ENCODE results near the gene IFITM5.
"Not testable (repeated sequence)": the region's sequence is repeated elsewhere in the genome, so short reads cannot be mapped to it uniquely, and the experiment has no call there.

IFITM5 gene

DNA sequence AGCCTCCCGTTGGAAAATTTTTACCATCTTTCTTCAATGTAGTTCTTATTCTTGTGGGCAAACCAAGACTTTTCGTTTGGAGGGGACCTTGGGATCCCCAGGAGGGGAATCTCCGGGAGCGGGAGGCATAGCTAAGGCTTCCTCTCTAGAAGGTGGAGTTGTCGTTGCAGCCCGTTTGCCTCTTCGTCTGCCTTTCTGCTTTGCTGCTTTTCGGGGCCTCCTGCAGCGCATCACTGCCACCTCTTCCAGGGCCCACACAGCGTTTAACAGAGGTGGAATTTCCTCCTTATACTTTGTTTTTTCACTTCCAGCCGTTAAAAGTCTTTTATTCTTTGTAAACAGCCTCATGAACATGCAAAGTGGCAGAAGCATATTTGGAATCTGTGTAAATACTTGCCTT, 24.8 kb upstream of the IFITM5 start:
- no peak for DNase-seq (ENCODE audit: extremely low read depth, insufficient read length)
- H3K4me3 ChIP-seq (replicated peaks; ENCODE audit: low read depth, low read length), result no peak overlapping the region
- H3K36me3 ChIP-seq (ENCODE audit: control insufficient read depth, insufficient read depth, low read length), result no peaks in the 10 kb centered on the region
- TF ChIP-seq, protein P1, sequence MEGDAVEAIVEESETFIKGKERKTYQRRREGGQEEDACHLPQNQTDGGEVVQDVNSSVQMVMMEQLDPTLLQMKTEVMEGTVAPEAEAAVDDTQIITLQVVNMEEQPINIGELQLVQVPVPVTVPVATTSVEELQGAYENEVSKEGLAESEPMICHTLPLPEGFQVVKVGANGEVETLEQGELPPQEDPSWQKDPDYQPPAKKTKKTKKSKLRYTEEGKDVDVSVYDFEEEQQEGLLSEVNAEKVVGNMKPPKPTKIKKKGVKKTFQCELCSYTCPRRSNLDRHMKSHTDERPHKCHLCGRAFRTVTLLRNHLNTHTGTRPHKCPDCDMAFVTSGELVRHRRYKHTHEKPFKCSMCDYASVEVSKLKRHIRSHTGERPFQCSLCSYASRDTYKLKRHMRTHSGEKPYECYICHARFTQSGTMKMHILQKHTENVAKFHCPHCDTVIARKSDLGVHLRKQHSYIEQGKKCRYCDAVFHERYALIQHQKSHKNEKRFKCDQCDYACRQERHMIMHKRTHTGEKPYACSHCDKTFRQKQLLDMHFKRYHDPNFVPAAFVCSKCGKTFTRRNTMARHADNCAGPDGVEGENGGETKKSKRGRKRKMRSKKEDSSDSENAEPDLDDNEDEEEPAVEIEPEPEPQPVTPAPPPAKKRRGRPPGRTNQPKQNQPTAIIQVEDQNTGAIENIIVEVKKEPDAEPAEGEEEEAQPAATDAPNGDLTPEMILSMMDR (IDR thresholded peaks at IDR 0.05; ENCODE audit: insufficient read depth, low read length, poor library complexity, severe bottlenecking), result no peak
- no peaks in the 10 kb centered on the region for H3K27me3 ChIP-seq (replicated peaks; ENCODE audit: control insufficient read depth, insufficient read depth, low read length)

DNA sequence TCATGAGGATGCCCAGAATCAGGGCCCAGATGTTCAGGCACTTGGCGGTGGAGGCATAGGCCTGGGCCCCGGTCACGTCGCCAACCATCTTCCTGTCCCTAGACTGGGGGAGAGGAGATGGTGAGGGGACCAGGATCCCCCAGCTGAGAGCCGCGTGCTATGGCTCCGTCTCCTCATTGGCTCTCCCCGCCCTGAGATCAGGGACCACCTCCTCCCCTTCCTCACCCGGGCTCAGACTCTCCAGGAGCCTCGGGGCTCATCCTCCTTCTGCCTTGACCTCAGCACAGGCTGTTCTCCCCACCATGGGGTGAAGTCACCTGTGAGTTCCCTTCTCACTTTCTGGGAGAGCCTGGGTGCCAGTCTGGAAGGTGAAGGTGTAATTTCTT, 20.6 kb upstream of the IFITM5 start:
- not testable (repeated sequence) for DNase-seq (ENCODE audit: extremely low read depth, insufficient read length)

DNA sequence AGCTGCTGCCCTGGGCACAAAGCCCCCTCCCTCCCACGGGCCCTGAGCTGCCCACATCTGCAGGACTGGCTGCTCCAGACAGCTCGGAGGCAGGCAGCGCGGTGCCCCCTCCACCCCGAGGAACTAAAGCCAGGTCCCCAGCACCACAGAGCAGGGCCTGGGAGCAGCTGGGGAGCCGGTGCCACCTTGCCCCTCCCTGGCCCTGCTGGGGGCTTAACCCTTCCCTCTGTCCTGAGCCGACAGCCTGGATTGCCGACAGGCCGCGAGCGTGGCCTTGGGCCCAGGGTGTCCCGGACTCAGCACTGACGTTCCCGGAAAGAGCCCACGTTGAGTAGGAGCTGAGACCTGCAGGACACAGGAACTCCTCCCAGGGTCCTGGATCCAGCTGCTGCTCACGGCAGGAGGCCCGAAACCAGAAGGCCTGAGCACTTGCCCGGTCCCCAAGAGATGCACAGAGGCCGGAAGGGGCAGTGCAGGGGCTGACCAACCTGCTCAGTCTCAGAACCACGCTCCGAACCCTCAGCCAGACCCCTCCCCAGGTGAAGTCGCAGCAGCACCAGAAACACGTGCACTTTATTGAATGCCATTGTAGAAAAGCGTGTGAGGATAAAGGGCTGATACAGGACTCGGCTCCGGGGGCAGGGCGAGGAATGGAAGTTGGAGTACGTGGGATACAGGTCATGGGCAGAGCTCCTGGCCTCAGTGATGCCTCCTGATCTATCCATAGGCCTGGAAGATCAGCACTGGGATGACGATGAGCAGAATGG, 20.0 kb upstream of the IFITM5 start:
- not testable (repeated sequence) for H3K36me3 ChIP-seq (ENCODE audit: control insufficient read depth, insufficient read depth, low read length); H3K27me3 ChIP-seq (replicated peaks; ENCODE audit: control insufficient read depth, insufficient read depth, low read length); DNase-seq (ENCODE audit: extremely low read depth, insufficient read length)
- H3K4me3 ChIP-seq (replicated peaks; ENCODE audit: low read depth, low read length), result peak overlapping the region; percentile 55

More for the DNA sequence above, 20.6 kb upstream of the IFITM5 start:
- H3K4me3 ChIP-seq (replicated peaks; ENCODE audit: low read depth, low read length); H3K36me3 ChIP-seq (ENCODE audit: control insufficient read depth, insufficient read depth, low read length); H3K27me3 ChIP-seq (replicated peaks; ENCODE audit: control insufficient read depth, insufficient read depth, low read length): not testable (repeated sequence)

DNA sequence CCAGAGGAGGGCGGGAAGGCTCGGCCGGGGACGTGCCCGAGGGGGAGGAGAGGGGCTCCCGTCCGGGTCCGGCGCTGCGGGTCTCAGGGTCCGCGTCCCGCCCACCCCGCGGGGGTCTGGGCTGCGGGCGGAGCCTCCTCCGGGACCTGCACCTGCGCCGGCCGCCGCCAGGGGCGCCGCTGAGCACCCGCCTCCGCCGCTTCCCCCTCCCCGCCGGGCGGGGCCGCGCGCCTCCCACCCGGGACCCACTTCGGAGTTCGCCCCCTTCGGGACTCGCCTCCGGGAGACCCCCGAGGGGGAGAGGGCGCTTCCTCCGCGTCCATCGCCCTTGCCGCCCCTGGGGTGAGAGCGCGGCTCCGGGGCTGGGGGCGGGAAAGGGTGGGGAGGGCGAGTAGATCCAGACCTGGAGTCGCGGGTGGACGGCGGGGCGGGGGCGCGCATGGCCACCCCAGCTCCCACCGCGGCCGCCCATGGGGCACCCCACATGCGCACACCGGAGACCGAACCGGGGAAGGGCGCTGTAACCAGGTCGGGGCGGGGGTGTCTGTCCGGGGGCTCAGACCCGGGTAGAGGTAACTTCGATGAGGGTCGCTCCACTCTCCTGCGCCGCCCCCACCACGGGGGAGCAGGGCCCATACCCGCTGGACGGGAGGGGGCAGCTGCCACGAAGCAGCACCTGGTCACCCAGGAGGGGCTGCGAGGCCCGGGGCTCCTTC, 19.2 kb upstream of the IFITM5 start:
- H3K27me3 ChIP-seq (replicated peaks; ENCODE audit: control insufficient read depth, insufficient read depth, low read length); DNase-seq (ENCODE audit: extremely low read depth, insufficient read length); H3K36me3 ChIP-seq (ENCODE audit: control insufficient read depth, insufficient read depth, low read length): not testable (repeated sequence)
- H3K4me3 ChIP-seq (replicated peaks; ENCODE audit: low read depth, low read length), result peak overlapping the region; percentile 55

DNA sequence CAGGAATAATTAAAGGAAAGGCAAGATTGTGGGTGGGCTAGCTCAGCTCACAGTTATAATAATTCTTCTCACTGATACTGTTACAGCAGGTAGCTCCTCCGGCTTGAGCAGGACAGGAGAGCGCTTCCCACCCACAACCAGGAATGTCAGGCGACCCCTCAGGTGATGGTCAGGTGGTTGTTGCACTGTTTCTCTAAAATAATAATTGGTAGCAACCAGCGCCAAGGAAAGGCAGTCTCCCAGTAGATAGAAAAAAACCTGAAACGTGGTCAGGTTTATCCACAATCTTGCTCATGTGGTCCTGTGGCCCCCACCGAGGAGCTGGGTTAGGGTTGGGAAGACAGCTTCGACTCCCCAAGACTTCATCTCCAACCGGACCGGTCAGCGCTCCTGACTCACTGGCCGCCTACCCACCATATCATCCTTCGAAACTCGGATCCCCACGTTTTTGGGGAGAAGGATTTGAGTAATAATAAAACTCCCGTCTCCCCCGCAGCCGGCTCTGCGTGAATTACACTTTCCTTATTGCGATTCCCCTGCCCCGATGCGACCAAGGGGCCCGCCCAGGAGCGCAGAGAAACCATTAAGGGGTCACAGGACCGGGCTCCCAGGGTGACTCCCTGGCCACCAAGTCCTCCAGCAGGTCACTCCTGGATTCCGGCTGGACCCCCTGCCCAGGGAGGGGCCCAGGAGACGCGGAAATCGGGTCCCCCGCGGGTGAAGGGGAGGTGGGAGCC, 18.5 kb upstream of the IFITM5 start:
- H3K27me3 ChIP-seq (replicated peaks; ENCODE audit: control insufficient read depth, insufficient read depth, low read length); H3K36me3 ChIP-seq (ENCODE audit: control insufficient read depth, insufficient read depth, low read length); DNase-seq (ENCODE audit: extremely low read depth, insufficient read length): not testable (repeated sequence)
- H3K4me3 ChIP-seq (replicated peaks; ENCODE audit: low read depth, low read length), result peak overlapping the region; percentile 38

DNA sequence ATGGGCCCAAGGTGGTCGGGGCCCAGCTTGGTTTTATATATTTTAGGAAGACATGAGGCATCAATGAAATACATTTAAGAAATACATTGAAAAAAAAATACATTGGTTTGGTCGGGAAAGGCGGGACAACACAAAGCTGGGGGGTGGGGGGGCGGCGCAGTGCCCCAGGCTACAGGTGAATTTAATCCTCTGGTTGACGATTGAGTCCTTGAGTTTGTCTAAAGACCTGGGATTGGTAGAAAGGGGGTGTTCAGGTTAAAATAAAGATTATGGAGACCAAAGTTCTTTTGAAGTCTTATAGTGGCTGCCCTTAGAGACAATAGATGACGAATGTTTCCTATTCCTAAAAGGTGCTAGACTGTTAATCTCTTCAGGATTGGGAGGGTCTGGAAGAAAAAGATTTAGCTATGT, 17.6 kb upstream of the IFITM5 start:
- Histone ChIP-seq H3K27me3 (replicated peaks; ENCODE audit: control insufficient read depth, insufficient read depth, low read length) (no peaks in the 10 kb centered on the region), H3K36me3 (ENCODE audit: control insufficient read depth, insufficient read depth, low read length) (peaks cover 4% of the 10 kb centered on the region; the same call in 1 of the 2 replicates), H3K4me3 (replicated peaks; ENCODE audit: low read depth, low read length) (peak overlapping the region; percentile 77)
- TF ChIP-seq, protein P1 (IDR thresholded peaks at IDR 0.05; ENCODE audit: insufficient read depth, low read length, poor library complexity, severe bottlenecking), result no peak
- DNase-seq (ENCODE audit: extremely low read depth, insufficient read length), result no peak

DNA sequence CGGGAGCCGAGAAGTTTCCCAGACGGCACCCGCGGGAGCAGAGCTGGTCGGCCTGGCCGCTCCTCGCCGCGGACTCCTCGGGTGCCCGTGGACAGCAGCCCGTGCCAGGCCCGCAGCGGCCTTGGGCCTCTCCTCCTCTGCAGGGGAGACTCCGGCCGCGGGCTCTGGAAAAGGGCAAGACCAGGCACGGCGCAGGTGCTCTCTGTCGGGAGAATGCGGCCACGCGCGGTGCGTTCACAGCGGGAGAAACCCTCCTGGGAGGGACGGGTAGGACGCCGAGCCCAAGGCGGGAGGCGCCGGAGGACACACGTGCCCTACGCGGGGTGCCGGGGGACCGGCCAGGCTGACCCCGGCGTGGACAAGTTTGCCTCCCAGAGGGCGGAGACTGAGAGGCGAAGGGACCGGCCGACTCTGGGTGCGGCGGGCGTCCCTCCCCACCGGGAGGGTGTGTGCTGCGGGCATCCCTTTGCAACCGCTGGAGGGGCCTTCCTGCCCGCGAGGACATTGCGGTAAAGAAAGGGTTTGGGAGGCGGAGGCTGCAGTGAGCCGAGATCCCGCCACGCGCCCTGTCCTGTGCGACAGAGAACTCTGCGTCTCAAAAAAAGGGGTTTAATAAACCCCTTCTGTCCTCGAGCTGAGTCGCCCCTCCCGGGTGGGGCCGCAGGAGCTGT, 16.8 kb upstream of the IFITM5 start:
- Histone ChIP-seq H3K27me3 (replicated peaks; ENCODE audit: control insufficient read depth, insufficient read depth, low read length) (no peaks in the 10 kb centered on the region), H3K36me3 (ENCODE audit: control insufficient read depth, insufficient read depth, low read length) (peaks cover 4% of the 10 kb centered on the region; the same call in 1 of the 2 replicates), H3K4me3 (replicated peaks; ENCODE audit: low read depth, low read length) (peak overlapping the region; percentile 77)
- DNase-seq (ENCODE audit: extremely low read depth, insufficient read length), result peak; percentile 44
- TF ChIP-seq, protein P1 (IDR thresholded peaks at IDR 0.05; ENCODE audit: insufficient read depth, low read length, poor library complexity, severe bottlenecking), result no peak

Measured in GM06990 (cell line).